Measurements from ENCODE around the gene UST.
"Not testable (repeated sequence)": the region's sequence is repeated elsewhere in the genome, so short reads cannot be mapped to it uniquely, and the experiment has no call there.

UST gene

GRCh38 chr6:148765898-148766808 is 19.3 kb downstream of the UST start:
- DNase-seq (ENCODE audit: low read depth) = no peak

- no peak for DNase-seq (ENCODE audit: low read depth)
Measured at GRCh38 chr6:148768646-148769270, 21.9 kb downstream of the UST start.

- DNase-seq (ENCODE audit: low read depth) = no peak
Measured at GRCh38 chr6:148769304-148769968, 22.6 kb downstream of the UST start.

- DNase-seq (ENCODE audit: low read depth) = no peak
Measured at GRCh38 chr6:148770408-148771211, 23.8 kb downstream of the UST start.

- DNase-seq (ENCODE audit: low read depth) = no peak
Measured at GRCh38 chr6:148771212-148771601, 24.4 kb downstream of the UST start.

- DNase-seq (ENCODE audit: low read depth) = no peak
Measured at GRCh38 chr6:148771896-148772554, 25.2 kb downstream of the UST start.

- DNase-seq (ENCODE audit: low read depth) = no peak
Measured at GRCh38 chr6:148775161-148775560, 28.3 kb downstream of the UST start.

- peak; percentile 80 for DNase-seq (ENCODE audit: low read depth)
Measured at GRCh38 chr6:148776321-148777308, 29.8 kb downstream of the UST start.

GRCh38 chr6:148779142-148779562 is 32.3 kb downstream of the UST start:
- DNase-seq (ENCODE audit: low read depth) = no peak

GRCh38 chr6:148780423-148780822 is 33.6 kb downstream of the UST start:
- not testable (repeated sequence) for DNase-seq (ENCODE audit: low read depth)

- no peak for DNase-seq (ENCODE audit: low read depth)
Measured at GRCh38 chr6:148780918-148781436, 34.1 kb downstream of the UST start.

- DNase-seq (ENCODE audit: low read depth) = no peak
Measured at GRCh38 chr6:148789948-148790347, 43.1 kb downstream of the UST start.

- no peak for DNase-seq (ENCODE audit: low read depth)
Measured at GRCh38 chr6:148790404-148790803, 43.6 kb downstream of the UST start.

- DNase-seq (ENCODE audit: low read depth) = no peak
Measured at GRCh38 chr6:148790817-148791216, 44.0 kb downstream of the UST start.

- no peak for DNase-seq (ENCODE audit: low read depth)
Measured at GRCh38 chr6:148791372-148791771, 44.5 kb downstream of the UST start.

- DNase-seq (ENCODE audit: low read depth) = no peak
Measured at GRCh38 chr6:148793721-148794120, 46.9 kb downstream of the UST start.

- DNase-seq (ENCODE audit: low read depth) = no peak
Measured at GRCh38 chr6:148794797-148795196, 48.0 kb downstream of the UST start.

- no peak for DNase-seq (ENCODE audit: low read depth)
Measured at GRCh38 chr6:148795563-148795962, 48.7 kb downstream of the UST start.

GRCh38 chr6:148799647-148800046 is 52.8 kb downstream of the UST start:
- DNase-seq (ENCODE audit: low read depth) = no peak

GRCh38 chr6:148800536-148800935 is 53.7 kb downstream of the UST start:
- DNase-seq (ENCODE audit: low read depth) = peak; percentile 66

All from EH (cell line).